ENCODE results near the gene THADA. TPM values are rescaled to one million over a fixed set of nuclear protein-coding genes. Genes with fewer than 3 reads are reported as not detected.

Gene THADA
- polyA plus RNA-seq, 3 donors: 7.3 to 11.2 (median 9.7) TPM

- no peaks in the 10 kb centered on the region for H4K20me1 ChIP-seq (ENCODE audit: insufficient read depth, low read length)
- H3K4me3 ChIP-seq (replicated peaks in 1 of 3; ENCODE audit: low read depth in 2 of 3, low read length in 3 of 3): no peak overlapping the region
- H3K79me2 ChIP-seq (ENCODE audit: insufficient read depth, low read length): no peaks in the 10 kb centered on the region
- H2AFZ ChIP-seq (ENCODE audit: insufficient read depth, low read depth, low read length, poor library complexity, severe bottlenecking): no peak overlapping the region
- H3K27me3 ChIP-seq (ENCODE audit: control insufficient read depth in 2 of 2, insufficient read depth in 2 of 2, low read length in 2 of 2): no peaks in the 10 kb centered on the region
- H3K27ac ChIP-seq (ENCODE audit: low read depth in 1 of 2, low read length in 2 of 2): no peak overlapping the region
- no peak overlapping the region for H3K9ac ChIP-seq (ENCODE audit: insufficient read depth, low read length, poor library complexity, severe bottlenecking)
- peak overlapping the region in 2 of 7 donors; percentile 32 to 78 for H3K27ac Mint-ChIP-seq
- intact Hi-C loops (cut with micrococcal nuclease): no loop called here
- H3K4me1 ChIP-seq (ENCODE audit: control insufficient read depth in 1 of 2, insufficient read depth in 2 of 2, low read length in 2 of 2): peaks cover 12 to 17% of the 10 kb centered on the region in 2 donors
- no peak overlapping the region for H3K4me2 ChIP-seq (replicated peaks; ENCODE audit: extremely low read depth, low read length, poor library complexity, severe bottlenecking)
- H3K27me3 Mint-ChIP-seq (ENCODE audit: low read depth in 3 of 3): peaks cover 0 to 3% (median 0%) of the 10 kb centered on the region in 3 donors
- H3K36me3 Mint-ChIP-seq: peaks cover 73 to 74% of the 10 kb centered on the region in 2 donors
- TF ChIP-seq CTCF (IDR thresholded peaks at IDR 0.05): no peak
- peaks cover 17 to 31% (median 24%) of the 10 kb centered on the region in 7 donors for H3K9me3 Mint-ChIP-seq
- H3K36me3 ChIP-seq (replicated peaks in 1 of 2; ENCODE audit: control insufficient read depth in 1 of 2, insufficient read depth in 2 of 2, low read length in 2 of 2): peaks cover 24 to 58% of the 10 kb centered on the region in 2 donors
- peaks cover 18 to 22% of the 10 kb centered on the region in 2 donors for H3K9me3 ChIP-seq (replicated peaks in 1 of 2; ENCODE audit: control insufficient read depth in 1 of 2, insufficient read depth in 1 of 2, low read length in 2 of 2)
- DNase-seq: no peak
- WGBS (ENCODE audit: insufficient coverage): no CpG with 5 or more reads among the region's 2 CpGs
- H3K4me1 Mint-ChIP-seq: peaks cover 29% of the 10 kb centered on the region
- no peak overlapping the region for H3K4me3 Mint-ChIP-seq
These were observed 314.8 kb downstream of the THADA start for GRCh38 chr2:43280994-43281393.

GRCh38 chr2:43279317-43279840, 316.5 kb downstream of the THADA start:
- Histone ChIP-seq H3K79me2 (ENCODE audit: insufficient read depth, low read length) (no peaks in the 10 kb centered on the region), H2AFZ (ENCODE audit: insufficient read depth, low read depth, low read length, poor library complexity, severe bottlenecking) (no peak overlapping the region), H3K27ac (ENCODE audit: low read depth in 1 of 2, low read length in 2 of 2) (no peak overlapping the region), H3K36me3 (replicated peaks in 1 of 2; ENCODE audit: control insufficient read depth in 1 of 2, insufficient read depth in 2 of 2, low read length in 2 of 2) (peaks cover 13 to 42% of the 10 kb centered on the region in 2 donors), H4K20me1 (ENCODE audit: insufficient read depth, low read length) (no peaks in the 10 kb centered on the region), H3K27me3 (ENCODE audit: control insufficient read depth in 2 of 2, insufficient read depth in 2 of 2, low read length in 2 of 2) (no peaks in the 10 kb centered on the region), H3K4me1 (ENCODE audit: control insufficient read depth in 1 of 2, insufficient read depth in 2 of 2, low read length in 2 of 2) (peaks cover 12 to 14% of the 10 kb centered on the region in 2 donors), H3K4me3 (replicated peaks in 1 of 3; ENCODE audit: low read depth in 2 of 3, low read length in 3 of 3) (no peak overlapping the region), H3K4me2 (replicated peaks; ENCODE audit: extremely low read depth, low read length, poor library complexity, severe bottlenecking) (no peak overlapping the region), H3K9ac (ENCODE audit: insufficient read depth, low read length, poor library complexity, severe bottlenecking) (no peak overlapping the region), H3K9me3 (replicated peaks in 1 of 2; ENCODE audit: control insufficient read depth in 1 of 2, insufficient read depth in 1 of 2, low read length in 2 of 2) (peaks cover 7 to 8% of the 10 kb centered on the region in 2 donors)
- DNase-seq: no peak
- Mint-ChIP-seq H3K4me3 (no peak overlapping the region), H3K4me1 (peaks cover 27% of the 10 kb centered on the region), H3K36me3 (peaks cover 66 to 68% of the 10 kb centered on the region in 2 donors), H3K9me3 (peaks cover 9 to 17% (median 11%) of the 10 kb centered on the region in 7 donors), H3K27ac (peak overlapping the region in 1 of 7 donors; percentile 61), H3K27me3 (ENCODE audit: low read depth in 3 of 3) (peaks cover 0 to 3% (median 0%) of the 10 kb centered on the region in 3 donors)
- intact Hi-C loops (cut with micrococcal nuclease): no loop called here
- WGBS (ENCODE audit: insufficient coverage): 98% methylated on average over 4 of the region's 8 CpGs
- TF ChIP-seq CTCF (IDR thresholded peaks at IDR 0.05): no peak

All from CD14-positive monocyte (primary cell).